ENCODE data around the gene NPC2. TPM values are rescaled to one million over a fixed set of nuclear protein-coding genes. Genes with fewer than 3 reads are reported as not detected.
A peak's percentile ranks its signal among the peaks of the same experiment; 100 is the strongest.

The NPC2 gene
- total RNA-seq, 1 donor from 2014 or later: 128 TPM

DNA sequence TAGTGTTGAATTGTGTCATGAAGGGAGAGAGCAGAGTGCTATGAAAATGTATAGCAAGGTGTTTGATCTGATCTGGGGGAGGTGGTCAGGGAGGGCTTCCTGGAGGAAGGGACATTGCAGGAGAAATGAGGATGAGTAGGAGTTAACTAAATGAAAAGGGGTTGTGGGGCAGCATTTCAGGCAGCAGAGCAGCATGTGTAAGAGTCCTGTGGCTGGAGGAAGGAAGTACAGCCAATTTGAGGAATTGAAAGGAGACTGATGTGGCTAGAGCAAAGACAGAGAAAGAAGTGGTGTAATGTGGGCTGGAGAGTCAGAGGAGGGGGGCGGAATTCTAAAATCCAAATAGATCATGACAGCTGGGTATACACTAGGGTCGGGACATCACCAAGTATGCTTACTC, 20.5 kb downstream of the NPC2 start:
- no peak for DNase-seq (ENCODE audit: low read depth in 2 of 2)

GRCh38 chr14:74469548-74470518, 23.3 kb downstream of the NPC2 start:
- DNase-seq (ENCODE audit: low read depth in 2 of 2): peak in 1 of 2 donors; percentile 32

DNA sequence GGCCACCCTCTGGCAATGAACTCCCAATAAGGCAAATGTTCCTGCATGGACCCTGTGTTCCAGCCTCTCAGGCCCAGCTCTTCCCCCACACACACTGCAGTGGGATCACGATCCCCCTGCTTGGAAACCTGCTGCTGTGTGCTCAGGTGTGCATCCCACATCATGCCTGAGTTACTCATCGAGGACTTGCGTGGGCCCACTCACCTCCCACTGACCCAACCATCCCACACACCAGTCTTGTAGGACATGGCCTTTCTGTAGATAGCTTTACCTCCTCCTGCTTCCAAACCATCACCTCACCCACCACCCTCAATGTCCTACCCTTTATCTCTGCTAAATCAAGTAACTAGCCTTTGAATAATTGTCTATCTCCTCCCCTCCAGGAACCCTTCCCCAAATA, 24.6 kb downstream of the NPC2 start:
- DNase-seq (ENCODE audit: low read depth in 2 of 2): no peak

DNA sequence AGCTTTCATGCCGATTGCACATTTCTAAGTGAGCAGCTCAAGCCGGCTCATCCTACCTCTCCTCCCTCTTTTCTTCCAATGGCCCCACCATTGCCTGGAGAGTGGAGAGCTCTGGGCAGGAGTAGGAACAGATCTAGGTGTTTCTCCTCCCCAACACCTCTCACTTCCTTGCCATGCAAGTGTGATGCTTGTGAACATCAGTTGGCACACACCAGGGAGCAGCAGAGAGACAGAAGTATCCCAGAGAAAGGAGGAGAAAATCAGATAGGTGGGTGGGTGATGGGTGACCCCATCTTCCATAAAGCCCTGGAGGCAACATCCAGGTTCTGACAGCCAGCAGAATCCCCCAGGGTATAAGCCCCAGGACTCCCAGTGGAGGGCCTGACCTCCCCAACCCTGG, 27.8 kb downstream of the NPC2 start:
- DNase-seq (ENCODE audit: low read depth in 2 of 2): no peak

DNA sequence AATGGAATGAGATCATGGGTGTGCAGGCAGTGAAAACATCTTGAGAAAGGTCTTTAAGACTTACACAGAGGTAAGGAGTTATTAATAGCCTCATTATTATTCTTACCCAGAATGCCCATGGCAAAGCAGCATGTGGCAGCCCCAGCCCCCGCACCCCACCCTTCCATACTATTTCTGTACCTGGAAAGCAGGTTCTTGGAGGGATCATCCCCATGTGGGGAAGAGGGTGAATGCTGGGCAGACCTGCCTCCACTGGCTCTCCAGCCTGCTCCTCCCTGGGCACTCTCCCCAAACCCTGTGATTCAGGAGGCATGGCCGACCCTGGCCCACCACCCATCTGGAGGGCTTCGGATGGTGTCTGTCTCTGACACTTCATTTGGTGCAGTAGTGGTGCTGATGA, 28.3 kb downstream of the NPC2 start:
- DNase-seq (ENCODE audit: low read depth in 2 of 2): no peak

- DNase-seq (ENCODE audit: low read depth in 2 of 2): no peak
Observed at GRCh38 chr14:74463697-74464096, 29.4 kb downstream of the NPC2 start.

GRCh38 chr14:74462993-74463392, 30.1 kb downstream of the NPC2 start:
- no peak for DNase-seq (ENCODE audit: low read depth in 2 of 2)

GRCh38 chr14:74459976-74460375, 33.1 kb downstream of the NPC2 start:
- peak in 1 of 2 donors; percentile 33 for DNase-seq (ENCODE audit: low read depth in 2 of 2)

DNA sequence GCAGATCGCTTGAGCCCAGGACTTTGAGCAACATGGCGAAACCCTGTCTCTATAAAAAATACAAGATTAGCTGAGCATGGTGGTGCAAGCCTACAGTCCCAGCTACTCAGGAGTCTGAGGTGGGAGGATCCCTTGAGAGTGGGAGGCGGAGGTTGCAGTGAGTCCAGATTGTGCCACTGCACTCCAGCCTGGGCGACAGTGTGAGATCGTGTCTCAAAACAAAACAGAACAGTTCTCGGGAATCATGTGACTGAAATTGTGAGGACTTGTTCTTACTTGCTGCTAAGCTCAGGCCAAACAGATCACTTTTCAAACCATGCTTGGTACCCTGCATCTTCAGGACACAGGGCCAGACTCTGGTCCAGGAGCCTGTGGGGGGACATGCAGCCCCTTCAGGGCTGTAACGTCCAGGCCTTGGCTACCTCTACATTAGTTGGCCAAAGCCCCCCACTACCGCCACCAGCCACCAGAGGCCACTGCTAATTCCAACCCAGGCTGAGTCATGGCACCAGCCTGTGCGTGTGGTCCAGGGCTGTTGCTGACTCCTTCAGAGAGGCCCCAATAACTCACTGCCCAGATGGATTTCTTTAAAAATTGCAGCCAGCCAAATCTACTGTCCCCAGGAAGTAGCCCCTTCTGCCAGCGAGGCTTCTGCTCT, 33.7 kb downstream of the NPC2 start:
- peak in 1 of 2 donors; percentile 66 for DNase-seq (ENCODE audit: low read depth in 2 of 2)

DNA sequence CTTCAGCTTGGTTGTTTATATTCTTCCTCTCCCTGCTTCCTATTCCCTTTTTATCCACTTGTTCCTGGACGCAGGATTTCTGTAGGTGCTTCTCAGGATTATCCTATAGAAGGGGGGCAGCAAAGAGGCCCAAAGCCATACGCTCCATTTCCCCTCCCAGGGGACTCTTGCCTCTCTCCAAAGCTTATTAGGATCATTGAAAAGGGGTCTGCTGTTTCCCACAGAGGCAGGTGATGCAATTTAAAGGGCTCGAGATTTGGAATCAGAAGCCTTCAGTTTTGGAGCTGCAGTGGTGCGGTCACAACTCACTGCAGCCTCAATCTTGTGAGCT, 35.6 kb downstream of the NPC2 start:
- DNase-seq (ENCODE audit: low read depth in 2 of 2): no peak

GRCh38 chr14:74456684-74457564, 36.2 kb downstream of the NPC2 start:
- no peak for DNase-seq (ENCODE audit: low read depth in 2 of 2)

DNA sequence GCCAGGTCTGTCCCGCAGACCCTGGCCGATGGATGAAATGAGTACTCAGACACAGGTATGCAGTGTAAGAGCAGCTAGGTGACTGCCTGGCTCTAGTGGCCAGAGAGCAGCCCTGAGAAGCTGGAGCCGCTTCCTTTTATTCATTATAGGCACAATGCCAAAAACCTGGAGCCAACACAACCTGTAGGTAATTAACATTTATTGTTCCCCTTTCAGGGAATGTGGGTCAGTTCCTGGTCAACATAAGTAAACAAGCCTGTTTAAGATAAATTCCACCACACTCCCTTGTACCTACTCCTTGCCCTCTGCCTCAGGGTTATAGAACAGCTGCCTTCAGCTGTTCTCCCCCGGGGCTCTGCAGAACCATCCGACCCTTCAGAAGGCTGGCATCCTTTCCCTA, 38.7 kb downstream of the NPC2 start:
- peak in 1 of 2 donors; percentile 43 for DNase-seq (ENCODE audit: low read depth in 2 of 2)

DNA sequence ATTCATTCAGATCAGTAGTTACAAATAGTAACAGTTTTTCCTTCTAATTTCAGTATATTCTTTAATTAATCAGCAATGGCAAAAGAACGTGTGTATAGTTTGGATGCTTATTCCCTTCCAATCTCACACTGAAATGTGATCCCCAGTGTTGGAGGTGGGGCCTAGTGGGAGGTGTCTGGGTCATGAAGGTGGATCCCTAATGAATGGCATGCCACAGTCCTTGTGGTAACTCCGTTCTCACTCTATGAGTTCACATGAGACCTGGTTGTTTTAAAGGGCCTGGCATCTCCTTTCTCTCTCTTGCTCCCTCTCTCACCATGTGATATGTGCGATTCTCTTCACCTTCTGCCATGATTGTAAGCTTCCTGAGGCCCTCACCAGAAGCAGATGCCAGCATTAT, 48.2 kb downstream of the NPC2 start:
- DNase-seq (ENCODE audit: low read depth in 2 of 2): no peak

DNA sequence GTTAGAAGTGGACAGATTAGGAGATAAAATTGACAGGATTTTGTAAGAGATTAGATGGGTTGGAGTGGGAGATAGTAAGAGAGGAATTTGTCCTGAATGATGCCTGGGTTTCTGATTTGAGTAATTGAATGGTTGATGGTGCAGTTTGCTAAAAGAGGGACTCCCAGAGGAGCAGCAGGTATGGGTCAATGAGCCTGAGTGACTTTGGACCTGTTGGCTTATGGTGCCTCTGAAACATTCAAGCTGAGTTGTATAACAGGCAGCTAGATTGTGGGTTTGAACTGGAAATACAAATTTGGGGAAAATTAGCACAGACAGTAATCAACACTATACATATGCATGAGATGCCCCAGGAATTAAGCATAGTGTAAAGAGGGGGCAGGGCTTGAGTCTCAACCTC, 50.3 kb downstream of the NPC2 start:
- no peak for DNase-seq (ENCODE audit: low read depth in 2 of 2)

GRCh38 chr14:74441113-74441512, 52.0 kb downstream of the NPC2 start:
- no peak for DNase-seq (ENCODE audit: low read depth in 2 of 2)

- no peak for DNase-seq (ENCODE audit: low read depth in 2 of 2)
Observed at GRCh38 chr14:74438351-74438915, 54.7 kb downstream of the NPC2 start.

DNA sequence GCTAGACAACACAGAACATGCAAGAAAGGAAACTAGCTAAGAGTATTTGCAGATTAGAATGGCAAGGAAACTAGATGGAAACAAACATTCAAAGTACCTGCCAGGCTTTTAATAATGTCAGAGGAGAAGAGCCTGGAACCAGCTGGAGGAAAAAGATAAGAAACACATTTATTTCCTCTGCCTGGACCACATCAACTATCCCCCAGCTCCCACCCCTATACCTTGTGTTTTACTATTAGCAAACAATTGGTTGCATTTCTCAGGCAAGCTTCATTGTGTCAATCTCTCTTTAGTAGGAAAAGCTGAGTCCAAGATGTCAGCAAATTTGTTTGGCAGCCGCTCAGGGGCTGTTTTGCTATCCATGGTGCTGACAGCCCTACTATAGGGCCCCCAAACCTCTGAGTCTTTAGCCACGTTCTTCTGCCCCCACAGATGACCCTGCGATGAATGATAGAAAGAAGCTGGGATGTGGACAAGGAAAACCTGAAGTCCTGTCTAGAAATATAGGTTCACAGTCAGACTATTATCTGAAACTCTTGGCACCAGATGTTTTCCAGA, 55.5 kb downstream of the NPC2 start:
- peak in 1 of 2 donors; percentile 29 for DNase-seq (ENCODE audit: low read depth in 2 of 2)

DNA sequence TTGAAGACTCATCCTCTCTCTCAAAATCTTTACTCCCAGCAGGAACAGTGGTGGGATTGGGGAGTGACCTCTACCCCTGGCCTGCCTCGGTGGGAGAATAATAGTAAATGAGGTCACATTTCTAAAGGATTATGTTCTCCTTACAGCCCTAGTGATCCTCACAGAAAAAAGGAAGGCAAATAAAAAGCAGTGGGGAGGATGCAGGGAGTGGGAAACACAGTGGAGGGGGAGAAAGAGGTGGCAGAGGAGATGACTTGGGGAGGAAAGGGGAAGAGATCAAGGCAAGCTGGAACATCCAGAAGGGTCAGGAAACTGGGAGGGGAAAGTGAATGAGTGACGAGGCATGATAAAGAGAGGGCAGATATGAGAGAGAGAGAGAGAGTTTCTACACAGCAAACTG, 58.8 kb downstream of the NPC2 start:
- no peak for DNase-seq (ENCODE audit: low read depth in 2 of 2)

DNA sequence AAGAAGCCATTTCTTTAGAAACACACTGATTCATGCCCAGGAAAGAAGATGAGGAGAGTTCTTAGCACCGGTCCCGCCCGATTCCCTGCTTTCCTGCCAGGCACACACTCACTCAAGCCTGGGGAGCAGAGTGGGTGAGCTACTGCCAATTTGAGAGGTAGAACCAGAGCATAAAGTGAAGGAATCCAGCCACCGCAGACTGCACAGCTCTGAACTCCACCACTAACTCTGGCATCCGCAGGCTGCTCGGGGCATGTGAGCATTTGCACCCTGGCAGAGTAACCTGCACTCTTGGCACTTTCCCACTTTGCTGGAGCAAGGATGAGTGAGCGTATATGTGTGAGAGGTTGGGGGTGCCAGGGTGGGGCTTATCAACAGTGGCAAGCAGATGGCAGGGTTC, 63.1 kb downstream of the NPC2 start:
- no peak for DNase-seq (ENCODE audit: low read depth in 2 of 2)

All from dermis microvascular lymphatic vessel endothelial cell (primary cell).